ENCODE data around the gene RSPH1. TPM values are rescaled to one million over a fixed set of nuclear protein-coding genes. Genes with fewer than 3 reads are reported as not detected.

Gene RSPH1
- total RNA-seq, 2 donors from 2014 or later: not detected

DNA sequence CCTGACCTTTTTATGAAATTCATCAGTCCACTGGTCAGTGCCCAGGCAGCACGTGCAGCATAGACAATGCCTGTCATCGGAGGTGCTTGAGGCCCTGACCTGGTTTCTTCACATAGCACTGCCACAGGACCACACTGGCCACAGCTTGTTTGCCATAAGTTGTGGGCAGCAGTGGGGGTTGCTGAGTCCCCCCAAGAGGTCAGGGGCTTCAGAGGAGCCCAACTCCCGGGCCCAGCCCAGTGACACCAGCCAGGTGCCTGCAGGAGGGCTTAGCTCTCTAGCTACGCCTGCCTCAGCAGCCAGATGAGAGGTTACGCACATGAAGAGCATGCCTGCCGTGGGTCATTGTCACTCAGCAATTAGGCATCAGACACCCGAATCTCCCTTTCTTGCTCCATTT is 50.7 kb downstream of the RSPH1 start:
- Histone ChIP-seq H3K9me3 (no peaks in the 10 kb centered on the region), H3K4me3 (no peak overlapping the region), H3K36me3 (no peaks in the 10 kb centered on the region), H3K27ac (no peak overlapping the region), H3K27me3 (no peaks in the 10 kb centered on the region), H3K4me1 (peaks cover 0 to 3% of the 10 kb centered on the region in 2 donors)
- TF ChIP-seq, protein P1, sequence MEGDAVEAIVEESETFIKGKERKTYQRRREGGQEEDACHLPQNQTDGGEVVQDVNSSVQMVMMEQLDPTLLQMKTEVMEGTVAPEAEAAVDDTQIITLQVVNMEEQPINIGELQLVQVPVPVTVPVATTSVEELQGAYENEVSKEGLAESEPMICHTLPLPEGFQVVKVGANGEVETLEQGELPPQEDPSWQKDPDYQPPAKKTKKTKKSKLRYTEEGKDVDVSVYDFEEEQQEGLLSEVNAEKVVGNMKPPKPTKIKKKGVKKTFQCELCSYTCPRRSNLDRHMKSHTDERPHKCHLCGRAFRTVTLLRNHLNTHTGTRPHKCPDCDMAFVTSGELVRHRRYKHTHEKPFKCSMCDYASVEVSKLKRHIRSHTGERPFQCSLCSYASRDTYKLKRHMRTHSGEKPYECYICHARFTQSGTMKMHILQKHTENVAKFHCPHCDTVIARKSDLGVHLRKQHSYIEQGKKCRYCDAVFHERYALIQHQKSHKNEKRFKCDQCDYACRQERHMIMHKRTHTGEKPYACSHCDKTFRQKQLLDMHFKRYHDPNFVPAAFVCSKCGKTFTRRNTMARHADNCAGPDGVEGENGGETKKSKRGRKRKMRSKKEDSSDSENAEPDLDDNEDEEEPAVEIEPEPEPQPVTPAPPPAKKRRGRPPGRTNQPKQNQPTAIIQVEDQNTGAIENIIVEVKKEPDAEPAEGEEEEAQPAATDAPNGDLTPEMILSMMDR (IDR thresholded peaks at IDR 0.05): no peak
- no peak for DNase-seq (ENCODE audit: low spot score)

DNA sequence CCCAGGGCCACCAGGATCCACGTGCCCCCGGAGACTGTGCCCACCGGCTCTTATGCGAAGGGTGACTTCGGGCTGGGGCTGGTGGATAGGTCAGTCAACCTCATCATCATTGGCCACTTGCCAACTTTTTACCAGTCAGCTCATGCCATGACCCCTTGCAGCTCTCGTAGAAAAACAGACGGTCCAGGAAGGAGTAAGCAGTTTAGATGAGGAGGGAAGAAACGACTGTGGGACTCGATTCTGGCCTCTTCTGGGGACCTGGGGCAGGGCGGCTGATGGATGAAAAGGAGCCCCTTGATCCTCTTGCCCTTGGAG is 51.3 kb downstream of the RSPH1 start:
- Histone ChIP-seq H3K4me3 (no peak overlapping the region), H3K9me3 (no peaks in the 10 kb centered on the region), H3K27ac (no peak overlapping the region), H3K4me1 (no peaks in the 10 kb centered on the region), H3K36me3 (no peaks in the 10 kb centered on the region), H3K27me3 (no peaks in the 10 kb centered on the region)
- TF ChIP-seq, protein P1 (IDR thresholded peaks at IDR 0.05): no peak
- DNase-seq (ENCODE audit: low spot score): no peak

DNA sequence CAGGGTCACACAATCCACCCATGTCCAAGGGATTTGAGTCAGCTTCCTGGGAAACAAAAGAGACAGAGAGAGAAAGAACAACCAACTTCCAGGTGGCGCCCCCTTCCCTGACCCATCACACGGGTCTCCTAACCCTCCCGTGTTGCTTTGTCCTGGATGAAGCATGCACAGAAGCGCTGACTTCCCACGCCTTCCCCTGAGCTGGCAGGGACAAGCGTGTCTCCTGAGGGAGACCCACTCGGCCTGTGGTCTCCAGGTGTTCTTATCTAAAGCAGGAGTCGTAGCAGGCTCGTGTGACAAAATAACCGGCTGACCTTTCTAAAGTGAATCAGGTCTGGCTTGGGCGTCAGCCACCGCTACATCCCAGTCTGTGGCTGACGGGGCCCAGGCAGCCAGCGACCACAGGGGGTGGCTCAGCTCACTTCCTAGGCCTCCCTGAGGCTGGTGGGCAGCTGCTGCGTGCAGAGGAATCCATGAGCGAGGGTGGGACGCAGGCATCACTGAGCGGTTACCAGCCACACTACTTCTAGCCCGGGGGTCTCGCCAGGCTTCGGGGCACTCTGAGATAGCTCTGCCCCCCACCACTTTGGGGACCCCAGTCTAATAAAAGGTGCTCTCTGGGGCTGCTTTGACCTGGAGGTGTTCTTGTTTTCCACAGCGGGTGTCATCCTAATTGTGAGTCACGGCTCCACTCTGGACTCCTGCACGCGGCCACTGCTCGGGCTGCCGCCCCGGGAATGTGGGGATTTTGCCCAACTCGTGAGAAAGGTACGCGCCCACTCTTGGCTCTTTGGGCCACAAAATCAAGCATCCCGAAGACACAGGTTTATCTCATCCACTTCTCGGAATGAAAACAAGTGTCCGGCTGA is 51.9 kb downstream of the RSPH1 start:
- TF ChIP-seq, protein P1 (IDR thresholded peaks at IDR 0.05): no peak
- H3K4me3 ChIP-seq: no peak overlapping the region
- no peaks in the 10 kb centered on the region for H3K9me3 ChIP-seq
- no peaks in the 10 kb centered on the region for H3K27me3 ChIP-seq
- H3K27ac ChIP-seq: no peak overlapping the region
- no peaks in the 10 kb centered on the region for H3K4me1 ChIP-seq
- H3K36me3 ChIP-seq: no peaks in the 10 kb centered on the region
- no peak for DNase-seq (ENCODE audit: low spot score)

DNA sequence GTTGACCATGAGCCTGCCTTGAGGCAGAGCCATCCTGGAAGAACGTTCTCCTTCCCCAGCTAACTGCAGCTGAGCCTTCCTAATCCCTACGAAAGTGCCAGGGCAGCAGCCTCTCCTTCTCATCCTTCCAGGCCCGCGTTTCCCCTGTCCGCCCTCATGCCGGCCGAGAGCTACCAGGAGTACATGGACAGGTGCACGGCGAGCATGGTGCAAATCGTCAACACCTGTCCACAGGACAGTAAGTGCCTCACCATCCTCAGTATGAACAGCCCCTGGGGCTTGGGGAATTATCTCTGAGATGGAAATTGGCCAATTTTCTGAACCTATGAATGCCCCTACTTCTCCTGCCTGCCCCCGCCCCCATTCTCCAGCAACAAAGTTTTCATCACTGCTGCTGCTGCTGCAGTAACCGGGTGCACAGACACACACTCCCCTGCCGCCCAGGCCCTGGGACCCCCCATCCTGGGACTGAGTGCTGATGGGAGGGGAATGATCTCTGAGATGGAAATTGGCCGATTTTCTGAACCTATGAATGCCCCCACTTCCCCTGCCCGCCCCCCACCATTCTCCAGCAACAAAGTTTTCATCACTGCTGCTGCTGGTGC is 52.7 kb downstream of the RSPH1 start:
- Histone ChIP-seq H3K4me1 (no peaks in the 10 kb centered on the region), H3K36me3 (no peaks in the 10 kb centered on the region), H3K4me3 (no peak overlapping the region), H3K9me3 (no peaks in the 10 kb centered on the region), H3K27ac (no peak overlapping the region), H3K27me3 (no peaks in the 10 kb centered on the region)
- no peak for DNase-seq (ENCODE audit: low spot score)
- TF ChIP-seq, protein P1 (IDR thresholded peaks at IDR 0.05): no peak

DNA sequence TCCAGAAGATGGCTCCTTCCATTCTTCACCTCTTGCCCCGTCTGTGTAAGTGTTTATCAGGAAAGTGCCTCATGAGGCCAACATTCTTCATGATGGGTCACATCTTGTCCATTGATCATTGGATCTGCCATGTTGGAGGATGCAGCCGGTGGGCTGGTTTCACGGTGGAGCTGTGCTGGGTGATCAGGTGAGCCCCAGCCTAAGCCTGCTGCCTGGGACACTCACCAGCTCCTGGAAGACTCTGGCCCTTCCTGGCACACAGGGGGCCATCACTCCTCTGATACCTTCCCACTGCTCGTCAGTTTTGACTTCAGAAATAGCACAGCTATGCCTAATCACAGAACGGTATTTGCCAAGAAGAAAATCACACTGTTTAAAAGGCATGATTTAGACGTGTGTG is 54.1 kb downstream of the RSPH1 start:
- H3K36me3 ChIP-seq: no peaks in the 10 kb centered on the region
- no peak overlapping the region for H3K27ac ChIP-seq
- no peaks in the 10 kb centered on the region for H3K27me3 ChIP-seq
- no peaks in the 10 kb centered on the region for H3K9me3 ChIP-seq
- DNase-seq (ENCODE audit: low spot score): no peak
- TF ChIP-seq, protein P1 (IDR thresholded peaks at IDR 0.05): no peak
- H3K4me1 ChIP-seq: no peaks in the 10 kb centered on the region
- no peak overlapping the region for H3K4me3 ChIP-seq
